ENCODE measurements around the gene IL18BP.
A peak's percentile ranks its signal among the peaks of the same experiment; 100 is the strongest.

IL18BP gene

DNA sequence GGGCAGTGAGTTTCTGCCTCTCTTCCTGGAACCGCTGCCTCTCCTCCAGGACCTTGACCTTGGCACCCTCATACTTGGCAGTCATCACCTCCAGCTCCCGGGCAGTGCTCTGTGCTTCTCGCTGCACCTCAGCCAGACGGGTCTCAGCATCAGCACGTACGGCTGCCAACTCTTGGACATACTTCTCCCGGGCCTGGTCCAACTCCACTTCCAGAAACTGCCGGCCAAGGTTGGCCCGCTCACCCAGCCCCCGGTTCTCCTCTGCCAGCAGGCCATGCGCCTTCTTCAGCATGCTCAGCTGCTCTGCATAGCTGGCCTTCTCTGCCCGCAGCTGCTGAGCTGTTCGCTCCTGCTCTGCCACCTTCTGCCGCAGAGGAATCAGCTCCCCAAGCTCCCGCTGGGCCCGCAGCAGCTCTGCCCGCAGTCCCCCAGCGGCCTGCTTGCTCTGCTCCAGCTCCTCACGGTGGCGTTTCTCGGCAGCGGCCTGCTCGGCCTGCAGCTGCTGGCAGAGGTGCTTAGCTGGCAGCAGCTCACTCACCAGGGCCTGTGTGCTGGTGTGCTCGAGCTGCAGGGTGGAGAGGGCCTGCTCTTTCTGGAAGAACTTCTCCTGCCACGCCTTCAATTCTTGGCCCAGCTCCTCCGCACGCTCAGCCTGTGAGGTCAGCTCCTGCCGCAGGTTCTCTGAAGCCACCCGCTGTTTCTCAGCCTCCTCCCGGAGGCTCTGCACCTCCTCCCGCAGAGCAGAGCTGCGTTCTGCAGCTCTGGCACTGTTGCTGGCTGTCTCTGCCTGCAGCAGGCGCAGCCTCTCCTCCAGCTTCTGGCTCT is 14.4 kb downstream of the IL18BP start:
- peak; percentile 91 for DNase-seq (ENCODE audit: low spot score)

DNA sequence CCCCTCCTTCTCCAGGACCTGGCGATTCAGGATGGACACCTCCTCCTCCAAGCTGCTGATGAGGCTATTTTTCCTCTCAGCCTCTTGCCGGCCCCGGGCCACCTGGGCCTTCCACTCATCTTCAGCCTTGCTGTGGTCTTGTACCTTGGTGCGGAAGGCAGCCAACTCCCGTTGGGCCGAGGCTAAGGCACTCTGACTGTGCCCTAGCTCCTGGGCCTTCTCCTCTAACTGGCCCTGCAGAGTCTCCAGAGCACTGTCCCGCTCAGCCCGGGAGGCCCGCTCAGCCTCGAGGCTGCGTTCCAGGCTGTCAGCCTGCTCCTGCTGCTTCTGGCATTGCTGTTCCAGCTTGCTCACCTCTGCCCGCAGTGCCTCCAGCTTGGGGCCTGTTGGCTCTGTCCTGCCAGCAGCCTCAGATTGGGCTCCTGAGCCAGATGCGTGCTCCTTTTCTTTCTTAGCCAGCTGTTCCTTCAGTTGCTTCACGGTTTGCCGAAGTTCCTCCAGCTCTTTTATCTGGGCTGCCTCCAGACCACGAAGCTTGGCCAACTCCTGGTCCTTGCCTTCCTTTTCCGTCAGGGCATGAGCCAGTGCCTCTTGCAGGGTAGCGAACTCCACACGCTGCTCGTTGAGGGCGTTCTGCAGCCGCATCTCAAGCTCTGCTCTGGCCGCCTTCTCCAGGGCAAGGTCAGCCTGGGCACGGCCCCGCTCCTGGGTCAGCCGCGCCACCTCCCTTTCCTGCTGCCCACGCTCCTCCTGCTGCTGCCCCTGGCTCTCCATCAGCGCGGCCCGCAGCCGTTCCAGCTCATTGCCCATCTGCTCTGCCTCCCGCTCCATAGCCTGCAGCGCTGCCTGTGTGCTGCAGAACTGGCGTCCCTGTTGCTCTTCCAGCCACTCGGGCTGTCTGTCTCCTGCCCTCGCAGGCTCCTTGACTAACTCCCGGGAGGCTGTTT is 15.3 kb downstream of the IL18BP start:
- DNase-seq (ENCODE audit: low spot score), result peak; percentile 33

DNA sequence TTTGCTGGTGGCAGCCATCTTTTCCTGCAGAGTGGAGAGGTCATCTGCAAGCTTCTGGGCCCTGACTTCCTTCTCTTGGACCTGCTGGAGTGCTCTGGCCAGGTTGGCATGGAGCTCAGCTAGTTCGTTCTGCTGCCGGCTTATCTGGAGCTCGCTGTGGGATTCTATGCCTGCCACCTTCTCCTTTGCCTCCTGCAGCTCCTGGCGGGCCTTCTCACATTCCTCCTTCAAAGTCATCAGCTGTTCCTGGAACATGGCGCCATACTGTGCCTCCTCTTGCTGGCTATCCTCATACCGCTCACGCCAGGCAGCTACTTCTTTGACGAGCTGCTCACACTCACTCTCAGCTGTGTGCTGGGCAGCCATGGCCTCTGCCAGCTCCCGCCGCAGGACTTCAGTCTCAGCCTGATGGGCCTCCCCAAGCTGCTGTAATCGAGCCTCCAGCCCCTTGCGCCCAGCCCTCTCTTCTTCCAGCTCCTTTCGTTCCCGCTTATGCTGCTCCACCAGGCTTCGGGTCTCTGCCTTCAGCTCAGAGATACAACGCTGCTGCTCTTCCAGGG is 16.1 kb downstream of the IL18BP start:
- DNase-seq (ENCODE audit: low spot score), result no peak

DNA sequence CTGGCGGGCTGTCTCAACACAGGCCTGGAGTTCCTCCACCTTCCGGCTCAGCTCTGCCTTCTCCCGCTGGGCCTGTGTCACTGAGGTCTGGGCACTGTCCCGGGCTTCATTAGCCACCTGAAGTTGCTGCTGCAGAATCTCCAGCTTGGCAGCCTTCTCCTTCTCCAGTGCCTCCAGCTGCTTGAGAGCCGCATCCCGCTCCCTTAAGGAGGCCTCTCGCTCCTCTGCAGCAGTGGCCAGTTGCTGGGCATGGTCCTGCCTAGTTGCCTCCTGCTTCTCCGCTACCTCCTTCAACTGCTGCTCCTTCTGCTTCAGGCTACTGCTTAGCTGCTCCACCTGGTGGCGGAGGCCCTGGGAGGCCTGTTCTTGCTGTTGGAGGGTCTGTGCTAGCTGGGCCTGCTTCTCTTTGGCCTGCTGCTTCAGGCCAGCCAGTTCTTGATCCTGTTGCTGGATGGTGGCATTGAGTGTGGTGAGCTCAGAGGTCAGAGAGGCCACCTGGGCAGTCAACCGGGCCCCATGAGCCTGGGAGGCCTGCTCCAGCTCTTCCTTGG is 16.9 kb downstream of the IL18BP start:
- no peak for DNase-seq (ENCODE audit: low spot score)

DNA sequence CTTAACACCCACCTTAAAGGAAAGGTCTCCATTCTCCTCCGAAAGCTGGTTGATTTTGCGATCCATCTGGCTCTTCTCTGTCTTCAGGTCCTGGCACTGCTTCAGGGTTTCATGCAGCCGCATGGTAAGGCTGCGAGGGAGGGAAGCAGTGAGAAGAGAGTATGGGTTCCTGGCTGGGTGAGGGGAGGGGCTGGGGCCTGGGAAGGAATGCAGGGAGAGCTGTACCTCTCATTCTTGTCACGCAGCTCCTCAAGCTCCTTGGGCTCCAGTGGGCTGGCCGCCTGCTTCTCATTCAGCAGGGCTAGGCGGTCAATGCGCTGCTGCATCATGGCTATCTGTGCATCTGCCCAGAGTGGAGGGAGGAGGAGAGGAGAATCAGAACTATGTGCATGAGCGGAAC is 19.5 kb downstream of the IL18BP start:
- no peak for DNase-seq (ENCODE audit: low spot score)

DNA sequence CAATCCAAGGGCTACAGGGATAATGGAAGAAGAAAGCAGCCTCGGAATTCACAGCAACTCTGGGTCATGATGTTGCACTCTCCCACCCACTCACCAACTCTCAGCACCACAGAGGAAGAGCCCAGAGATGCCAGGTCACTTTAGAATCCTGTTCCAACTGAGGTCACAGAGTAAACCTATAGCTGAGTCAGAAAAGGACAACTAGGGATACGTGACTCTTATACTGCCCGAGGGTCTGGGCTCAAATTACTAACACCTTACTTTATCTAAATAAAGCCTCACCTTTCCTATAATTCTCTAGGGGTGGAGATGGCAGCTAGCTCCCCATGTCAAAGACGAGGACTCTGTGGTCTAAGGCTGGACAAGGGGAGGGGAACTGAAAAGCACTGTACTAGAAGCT is 24.6 kb downstream of the IL18BP start:
- DNase-seq (ENCODE audit: low spot score), result no peak

DNA sequence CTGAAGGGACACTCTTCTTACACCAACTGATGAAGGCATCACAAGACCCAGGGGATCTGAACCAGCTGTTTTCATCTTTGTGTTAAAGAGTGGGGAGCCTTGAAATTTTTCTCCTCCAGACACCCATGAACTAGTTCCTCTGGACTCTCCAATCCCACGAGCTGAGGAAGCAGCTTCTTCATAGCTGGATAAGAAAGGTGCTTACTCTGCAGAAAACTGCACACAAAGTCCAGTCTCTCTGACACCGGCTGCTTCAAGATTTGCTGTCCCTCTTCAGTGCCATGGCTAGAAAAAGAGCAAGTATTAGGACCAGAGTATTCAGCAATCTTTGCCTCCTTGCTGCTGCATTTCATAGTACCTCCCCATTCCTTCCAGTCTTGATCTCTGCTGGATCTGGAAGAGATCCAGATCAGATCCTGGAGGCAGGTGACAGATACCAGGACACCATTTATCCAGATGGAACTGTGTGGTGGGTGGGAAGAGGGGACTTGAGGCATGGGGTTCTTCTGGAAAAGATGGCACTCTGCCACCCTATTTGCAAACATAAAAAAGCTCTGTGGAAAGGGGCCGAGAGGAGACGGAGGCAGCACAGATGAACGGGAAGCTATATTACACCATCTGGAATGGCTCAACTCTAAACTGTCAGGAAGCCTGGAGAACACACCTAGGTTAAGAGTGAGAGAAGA is 25.5 kb downstream of the IL18BP start:
- no peak for DNase-seq (ENCODE audit: low spot score)

DNA sequence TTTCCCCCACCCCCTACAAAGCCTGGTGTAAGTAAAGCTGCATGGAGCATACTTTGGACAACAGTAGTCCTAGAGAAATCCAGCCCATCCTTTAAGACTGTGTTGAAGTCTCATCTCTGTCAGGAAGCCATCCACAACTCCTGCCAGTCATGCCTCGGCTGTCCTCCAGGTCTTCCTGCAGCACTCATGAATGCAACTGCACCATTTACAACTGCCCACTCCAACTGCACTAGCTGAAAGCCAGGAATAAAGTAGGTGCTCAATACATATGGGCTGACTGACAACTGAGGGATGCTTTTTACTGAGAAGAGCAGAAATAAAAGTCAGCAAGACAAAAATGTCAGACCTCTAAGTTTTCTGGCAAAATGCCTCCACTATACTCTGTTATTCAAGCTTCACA is 27.4 kb downstream of the IL18BP start:
- no peak for DNase-seq (ENCODE audit: low spot score)

DNA sequence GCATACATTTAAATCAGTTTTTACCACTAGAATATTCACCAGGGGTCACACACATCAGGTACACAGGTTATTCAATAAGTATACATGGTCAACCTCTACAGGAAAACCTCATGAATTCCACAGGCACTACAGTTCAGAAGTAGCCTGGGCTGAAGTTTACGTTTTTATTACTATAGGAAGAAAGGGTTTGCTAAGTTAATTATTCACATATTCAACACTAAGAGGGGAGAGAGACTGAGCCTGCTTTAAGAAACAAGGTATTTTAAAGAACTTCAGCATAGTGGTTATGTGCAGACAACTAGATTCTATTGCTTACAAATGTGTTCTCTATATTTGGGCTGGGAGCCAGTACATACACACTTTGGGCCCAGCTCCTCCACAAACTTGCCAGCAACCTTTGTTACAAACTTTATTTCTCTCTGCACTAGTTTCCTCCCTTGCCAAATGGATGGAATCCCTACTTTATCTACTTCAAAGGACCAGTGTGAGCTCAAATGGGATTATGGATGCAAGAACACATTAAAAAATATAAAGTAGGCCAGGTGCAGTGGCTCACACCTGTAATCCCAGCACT is 31.9 kb downstream of the IL18BP start:
- DNase-seq (ENCODE audit: low spot score), result no peak

DNA sequence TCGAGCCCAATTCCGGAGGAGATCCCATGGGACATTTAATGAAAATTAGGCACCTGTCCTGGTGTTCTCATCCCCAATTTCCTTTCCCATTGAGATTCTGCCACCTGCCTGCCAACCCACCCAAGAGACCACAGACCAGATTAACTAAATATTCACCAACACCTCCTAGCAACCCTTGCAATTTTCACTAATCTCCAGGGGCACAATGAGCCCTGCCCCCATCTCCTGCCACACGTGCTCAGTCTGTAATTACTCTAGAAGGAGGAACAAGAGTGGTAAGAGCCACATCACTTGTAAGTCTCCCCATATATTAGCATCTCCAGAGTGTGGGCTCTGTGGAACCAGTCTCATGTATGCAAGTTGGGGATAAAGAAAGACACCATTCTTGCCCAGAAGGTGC is 38.0 kb downstream of the IL18BP start:
- DNase-seq (ENCODE audit: low spot score), result no peak

DNA sequence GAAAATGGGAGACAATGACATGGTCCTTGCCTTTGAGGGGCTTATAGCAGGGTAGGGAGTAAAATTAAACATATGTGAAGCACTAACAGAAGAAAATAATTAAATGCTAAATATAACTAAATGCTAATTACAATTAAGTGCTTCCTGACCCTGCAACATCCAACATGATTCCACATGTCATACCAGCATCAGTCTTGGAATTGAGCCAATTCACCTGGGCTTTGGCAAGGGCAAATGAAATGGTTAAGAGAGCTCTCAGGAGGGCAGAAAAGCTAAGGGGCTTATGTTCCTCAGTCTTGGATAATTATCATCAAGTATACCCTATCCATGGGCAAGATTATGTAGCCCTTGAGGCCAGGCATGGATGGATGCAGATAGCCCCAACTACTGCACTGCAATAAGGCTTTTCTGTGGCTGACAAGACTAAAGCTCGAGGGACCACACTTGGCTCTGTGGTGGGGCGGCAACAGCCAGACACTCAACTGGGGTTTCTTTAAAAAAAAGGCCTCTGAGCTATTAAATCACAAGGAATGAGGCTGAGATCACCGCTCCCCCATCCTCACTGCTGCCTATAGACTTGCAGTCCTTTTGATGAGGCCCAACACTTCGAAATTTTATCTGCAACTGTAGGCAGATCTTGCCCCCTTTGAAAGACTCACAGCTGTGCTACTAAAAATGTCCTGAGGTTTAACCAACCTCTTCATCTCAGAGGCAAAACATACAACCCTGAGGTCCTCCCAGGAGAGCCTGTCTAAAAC is 39.0 kb downstream of the IL18BP start:
- DNase-seq (ENCODE audit: low spot score), result no peak

DNA sequence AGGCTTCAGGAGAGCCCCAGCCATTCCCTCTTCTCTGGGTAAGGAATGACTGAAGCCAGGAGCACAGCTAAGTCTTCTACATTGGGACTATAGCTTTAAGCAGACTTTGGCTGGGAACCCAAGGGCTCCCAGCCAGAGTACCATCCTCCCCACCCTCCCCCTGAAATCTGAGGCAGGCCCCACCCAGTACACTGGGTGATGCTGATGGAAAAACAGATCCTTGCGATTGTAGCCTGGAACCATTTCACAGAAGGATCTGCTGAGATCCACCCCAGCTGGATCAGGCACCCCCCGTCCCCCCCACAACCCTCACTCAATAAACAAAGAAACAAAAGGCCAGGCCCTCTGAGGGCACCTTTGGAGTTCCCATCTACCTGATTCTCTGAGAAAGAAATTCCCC is 39.8 kb downstream of the IL18BP start:
- DNase-seq (ENCODE audit: low spot score), result peak; percentile 92

DNA sequence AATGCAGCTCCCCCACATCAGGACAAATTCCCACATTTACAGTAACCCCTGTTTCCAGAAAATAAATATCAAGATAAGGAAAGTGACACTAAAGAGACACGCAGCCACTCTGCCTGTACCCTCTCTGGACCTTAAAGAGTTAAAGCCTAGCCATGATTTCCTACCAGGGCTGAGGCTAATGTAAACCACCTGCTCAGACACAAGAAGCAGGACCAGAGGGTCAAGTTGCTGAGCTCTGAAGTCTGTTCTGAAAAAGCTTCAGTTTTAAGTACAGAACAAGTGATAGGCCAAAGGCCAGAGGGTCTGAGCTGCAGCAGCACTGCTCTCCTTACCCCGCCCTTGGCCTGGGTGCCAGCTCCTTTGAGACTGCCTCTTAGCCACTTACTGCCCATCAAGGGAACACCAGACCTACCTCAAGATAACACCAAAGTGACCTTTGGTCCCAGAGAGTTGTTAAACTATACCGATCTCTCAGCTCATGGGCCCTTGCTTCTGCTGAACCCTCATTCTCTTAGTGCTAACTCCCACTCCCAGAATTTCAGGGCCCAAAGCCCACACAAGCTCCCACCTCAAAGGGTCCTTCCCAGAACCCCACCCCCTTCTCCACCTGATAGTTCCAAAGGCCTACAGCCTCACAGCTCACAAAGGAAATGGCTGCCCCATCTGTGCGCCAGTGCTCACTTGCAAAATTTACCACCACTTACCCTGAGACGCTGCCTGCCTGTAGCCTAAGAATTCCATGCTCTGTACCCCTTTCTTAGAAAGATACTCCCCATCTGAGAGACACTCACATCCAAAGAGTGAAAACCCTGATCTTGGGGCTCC is 40.5 kb downstream of the IL18BP start:
- DNase-seq (ENCODE audit: low spot score), result peak; percentile 42

DNA sequence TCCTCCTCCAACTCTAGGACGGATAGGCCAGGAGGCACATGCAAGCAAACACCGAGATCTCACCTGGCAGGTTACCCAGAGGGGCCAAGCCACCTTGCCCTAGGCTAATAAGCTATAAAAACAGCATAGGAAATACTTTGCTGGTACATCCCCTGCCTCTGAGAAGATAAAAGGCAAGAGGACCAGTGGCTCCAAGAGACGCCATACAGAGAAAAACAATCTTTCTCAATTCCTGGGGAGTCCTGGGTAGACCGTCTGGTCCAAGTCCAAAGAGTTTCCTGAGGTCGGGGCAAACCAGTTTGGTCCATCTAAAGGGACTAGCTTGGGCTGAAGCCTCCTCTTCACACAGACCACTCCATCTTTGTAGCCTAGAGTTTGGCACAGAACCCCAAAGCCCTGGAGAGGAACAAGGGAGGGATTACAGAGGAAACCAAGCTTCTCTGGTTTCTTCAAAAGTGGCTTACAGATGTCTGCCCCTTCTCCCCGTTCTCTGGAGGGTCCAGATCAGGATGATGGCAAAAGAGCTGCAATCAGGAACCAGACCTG is 41.2 kb downstream of the IL18BP start:
- DNase-seq (ENCODE audit: low spot score), result no peak

DNA sequence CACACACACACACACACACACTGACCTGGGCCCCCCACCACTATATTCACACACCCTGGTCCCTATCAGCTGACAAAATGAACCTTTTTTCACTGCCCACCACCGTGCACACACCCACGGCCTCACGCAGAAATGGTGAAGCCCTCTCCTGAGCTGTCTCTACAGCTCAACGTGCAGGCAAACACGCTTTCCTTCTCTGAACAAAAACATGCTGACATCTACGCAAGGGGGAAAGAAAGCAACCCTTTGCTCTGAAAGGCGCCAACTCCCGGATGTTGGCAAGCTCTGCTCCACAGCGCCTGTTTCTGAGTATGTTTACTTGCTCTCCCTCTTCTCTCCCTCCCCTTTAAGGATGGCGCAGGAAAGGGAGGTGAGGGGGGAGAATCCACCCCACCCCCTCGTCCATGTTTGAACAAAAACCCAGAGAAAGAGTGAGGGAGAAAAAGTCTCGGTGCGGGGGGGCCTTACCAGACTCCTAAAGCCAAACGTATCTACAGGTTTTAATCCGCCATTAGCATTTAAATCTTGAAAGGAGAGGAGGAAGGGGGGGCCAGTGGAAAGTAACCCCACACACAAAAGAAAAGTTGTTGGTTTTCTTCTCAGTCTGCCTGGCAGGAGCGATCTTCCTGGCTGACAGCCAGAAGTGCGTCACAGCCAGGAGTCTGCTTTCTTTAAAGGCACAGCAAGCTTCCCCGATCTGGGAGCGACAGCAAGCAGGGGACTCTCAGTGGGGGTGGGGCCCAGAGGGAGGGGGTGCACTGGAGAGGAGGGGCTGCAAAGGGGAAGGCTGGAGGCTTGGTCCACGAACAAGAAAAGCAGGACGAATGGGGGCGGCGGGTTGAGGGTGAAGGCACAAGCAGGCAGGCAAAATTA is 42.0 kb downstream of the IL18BP start:
- peak; percentile 92 for DNase-seq (ENCODE audit: low spot score)

DNA sequence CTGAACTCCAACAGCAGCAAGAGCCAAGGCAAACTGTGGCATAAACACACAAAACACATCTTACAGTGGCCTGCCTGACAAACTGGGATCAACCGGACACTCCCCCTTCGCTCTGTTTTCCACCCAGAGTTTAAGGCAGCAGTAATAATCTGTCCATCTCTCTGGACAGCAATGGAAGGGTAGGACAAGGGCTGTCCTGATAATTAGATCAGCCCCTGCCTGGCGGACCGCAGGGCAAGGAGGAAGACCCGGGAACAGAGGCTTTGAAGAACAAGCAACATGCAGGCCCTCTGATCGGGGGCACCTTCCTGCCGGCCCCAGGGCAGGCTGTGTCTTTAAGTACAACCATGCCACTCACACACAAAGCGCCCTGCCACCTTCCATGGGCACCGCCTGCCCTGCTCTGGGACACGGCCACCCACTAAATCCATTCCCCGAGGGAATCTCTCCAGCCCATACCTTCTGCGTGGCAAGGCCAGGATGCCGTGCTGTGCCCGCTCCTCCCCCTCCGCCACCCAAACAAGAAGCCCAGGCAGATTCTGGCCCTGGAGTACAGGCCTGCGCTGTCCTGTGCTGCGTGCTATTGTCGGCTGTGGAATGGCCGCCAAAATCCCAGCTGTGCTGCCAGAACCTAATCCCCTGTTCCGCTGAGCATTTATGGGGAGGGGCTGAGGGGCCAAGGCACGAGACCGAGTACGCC is 42.8 kb downstream of the IL18BP start:
- peak; percentile 83 for DNase-seq (ENCODE audit: low spot score)

DNA sequence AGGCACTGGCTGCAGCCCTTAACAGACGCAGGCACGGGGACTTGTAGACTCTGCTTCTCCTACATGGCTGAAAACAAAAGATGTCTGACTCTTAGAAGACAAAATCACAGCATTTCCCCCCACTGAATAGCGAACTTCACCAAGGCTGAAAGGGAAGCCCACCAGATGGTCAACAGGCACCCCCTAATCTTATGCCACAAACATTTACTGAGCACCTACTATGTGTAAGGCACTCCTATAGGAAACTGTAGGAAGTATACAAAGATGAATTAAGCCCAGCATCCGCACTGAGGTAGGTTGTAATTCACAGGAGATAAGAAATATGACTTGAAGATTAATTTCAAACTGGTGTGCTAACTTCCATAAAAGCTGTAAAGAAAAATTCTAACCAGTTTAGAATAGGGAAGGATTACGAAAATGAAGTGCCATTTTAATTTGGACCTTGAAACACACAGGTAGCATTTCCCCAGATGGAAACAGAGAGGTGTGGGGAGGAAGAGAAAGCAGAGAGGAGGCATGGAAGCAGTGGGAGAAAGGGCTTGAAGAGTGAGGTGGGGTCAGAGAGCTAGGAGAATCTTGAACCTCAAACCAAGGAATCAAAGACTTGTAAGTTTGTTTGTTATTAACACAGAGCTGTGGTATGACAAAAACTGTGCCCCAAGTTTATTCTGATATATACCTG is 43.5 kb downstream of the IL18BP start:
- no peak for DNase-seq (ENCODE audit: low spot score)
